DMS153 (cell line): ENCODE measurements around the gene E2F7.
A peak's percentile ranks its signal among the peaks of the same experiment; 100 is the strongest.

Experiments used
- DNase-seq: peaks from one replicate; lab custom pipeline; 2025; lab: John Stamatoyannopoulos, UW

Gene E2F7

DNA sequence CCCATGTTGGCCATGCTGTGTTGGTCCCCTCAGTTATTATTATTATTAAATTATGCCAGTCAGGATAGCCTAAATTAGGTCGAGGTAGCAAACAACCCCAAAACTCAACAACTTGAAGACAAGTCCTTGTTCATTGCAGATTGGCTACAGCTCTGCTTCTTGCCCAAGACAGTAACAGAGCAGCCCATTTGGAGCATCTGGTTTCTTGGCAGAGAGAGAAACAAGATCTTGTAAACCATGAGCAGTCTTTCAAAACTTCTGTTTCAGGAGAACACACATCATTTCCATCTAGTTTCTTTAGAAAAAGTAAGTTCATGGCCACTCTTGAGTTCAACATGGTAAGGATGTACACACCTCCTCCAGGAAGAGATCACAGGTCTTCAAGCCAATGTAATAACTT is 52.3 kb downstream of the E2F7 start:
- DNase-seq, result no peak

DNA sequence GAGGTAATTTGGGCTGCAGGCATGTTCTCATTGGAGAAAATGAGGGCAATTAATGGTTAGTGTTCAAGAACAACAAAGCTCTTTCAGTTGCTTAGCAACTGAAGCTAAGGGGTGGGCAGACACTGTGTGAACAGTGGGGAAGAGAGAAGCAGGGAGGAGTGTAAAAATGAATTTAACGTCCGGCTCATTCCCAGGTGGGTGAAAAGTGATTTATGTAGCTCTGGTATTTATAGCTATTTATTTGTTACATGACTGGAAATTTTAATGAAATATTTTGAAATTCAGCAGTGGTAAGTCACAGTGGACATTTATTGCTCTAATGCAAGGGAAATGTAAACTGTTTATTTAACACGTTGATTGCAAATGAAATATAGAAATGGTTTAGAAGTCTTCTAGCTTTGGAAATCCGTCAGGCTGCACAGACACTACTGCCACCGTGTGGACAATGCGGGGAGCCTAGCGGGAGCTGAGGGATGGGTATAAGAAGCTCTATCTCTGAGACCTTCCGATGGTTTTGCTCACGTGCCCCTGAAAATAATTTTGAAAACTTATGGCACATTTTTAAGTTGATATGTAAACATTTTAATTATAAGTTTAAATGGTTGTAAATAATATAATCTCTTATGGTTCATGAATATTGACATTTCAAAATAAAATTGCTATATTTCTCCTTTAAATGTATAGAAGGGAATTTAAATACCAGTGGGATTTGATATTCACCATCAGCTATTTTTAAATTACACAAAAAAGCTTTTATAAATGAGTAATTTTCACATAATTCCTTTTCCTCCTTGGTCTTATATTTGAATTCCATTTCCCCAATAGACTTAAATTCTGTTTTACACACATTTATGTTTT is 54.4 kb downstream of the E2F7 start:
- peak; percentile 64 for DNase-seq

- DNase-seq, result no peak
These were observed 57.9 kb downstream of the E2F7 start for GRCh38 chr12:77007476-77007875.

GRCh38 chr12:77005611-77006098 is 59.7 kb downstream of the E2F7 start:
- DNase-seq, result no peak

- DNase-seq, result no peak
These were observed 61.5 kb downstream of the E2F7 start for GRCh38 chr12:77003914-77004313.

DNA sequence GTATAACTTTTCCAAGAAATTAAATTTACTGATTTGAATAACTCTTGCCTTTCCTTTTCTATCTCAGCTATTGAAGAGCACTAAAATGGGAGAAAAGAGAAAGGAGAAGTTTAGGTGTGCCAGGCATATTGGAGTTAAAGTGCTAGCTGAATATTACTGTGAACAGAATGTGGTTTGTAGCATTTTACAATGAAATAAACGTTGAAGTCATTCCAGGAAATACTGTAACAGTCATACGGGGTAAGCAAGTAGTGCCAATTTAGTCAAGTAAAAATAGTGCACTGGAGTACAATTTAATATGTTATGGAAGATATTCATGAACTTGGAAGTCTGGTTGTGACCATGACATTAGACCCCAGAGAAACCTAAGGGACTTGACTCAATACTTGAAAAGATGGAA is 62.1 kb downstream of the E2F7 start:
- no peak for DNase-seq

DNA sequence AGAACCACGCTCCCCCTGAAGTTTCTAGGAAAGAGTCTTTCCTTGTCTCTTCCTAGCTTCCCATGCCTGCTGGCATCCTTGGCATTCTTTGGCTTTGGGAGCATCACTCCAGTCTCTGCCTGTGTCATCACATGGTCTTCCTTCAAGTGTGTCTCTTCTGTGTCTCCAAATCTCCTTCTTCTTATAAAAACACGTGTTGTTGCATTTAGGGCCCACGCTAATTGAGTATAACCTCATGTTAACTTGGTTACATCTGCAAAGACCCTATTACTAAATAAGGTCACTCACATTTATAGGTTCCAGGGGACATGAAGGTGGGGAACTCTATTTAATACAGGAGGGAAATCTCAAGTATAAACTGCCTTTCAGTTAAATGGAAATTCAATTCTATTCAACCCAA is 63.0 kb downstream of the E2F7 start:
- DNase-seq, result no peak

GRCh38 chr12:77001276-77001675 is 64.1 kb downstream of the E2F7 start:
- DNase-seq, result peak; percentile 66

GRCh38 chr12:76998908-76999556 is 66.3 kb downstream of the E2F7 start:
- no peak for DNase-seq

DNA sequence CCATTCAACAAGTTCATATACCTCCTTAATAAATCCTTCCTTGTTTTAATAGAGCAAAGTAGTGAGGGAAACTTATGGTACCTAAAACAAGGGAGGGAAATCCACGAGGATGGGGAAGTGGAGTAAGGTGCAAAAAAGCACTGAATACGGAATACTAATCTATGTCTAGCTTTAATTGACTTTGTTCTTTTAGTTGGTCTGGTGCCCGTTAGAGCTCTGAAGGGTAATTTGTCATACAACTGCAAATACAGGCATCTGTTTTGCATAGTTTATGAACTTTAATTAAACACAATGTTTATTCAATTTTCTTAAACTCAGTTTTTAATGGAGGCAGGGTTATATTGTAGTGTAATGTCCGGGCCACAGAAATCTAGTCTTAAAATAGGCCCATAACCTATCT is 67.0 kb downstream of the E2F7 start:
- DNase-seq, result no peak

- no peak for DNase-seq
These were observed 68.2 kb downstream of the E2F7 start for GRCh38 chr12:76997011-76997780.

GRCh38 chr12:76990716-76991115 is 74.7 kb downstream of the E2F7 start:
- no peak for DNase-seq

DNA sequence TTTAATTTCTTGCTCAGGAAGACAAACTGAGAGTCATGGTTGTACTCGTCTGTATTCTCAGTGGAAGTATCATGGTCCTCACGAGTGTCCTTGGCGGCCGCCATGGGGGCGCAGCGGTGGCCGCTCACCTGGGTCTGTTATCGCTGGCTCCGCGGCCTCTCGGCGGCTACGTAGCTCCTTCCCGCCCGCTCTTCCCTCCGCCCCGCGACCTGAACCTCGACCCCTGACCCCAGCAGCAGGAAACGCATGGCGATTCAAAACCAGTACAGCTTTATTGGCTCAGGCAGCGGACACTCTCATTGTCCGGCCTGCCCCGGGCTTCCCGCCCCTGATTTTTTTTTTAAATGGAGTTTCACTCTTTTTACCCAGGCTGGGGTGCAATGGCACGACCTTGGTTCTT is 80.8 kb downstream of the E2F7 start:
- DNase-seq, result no peak

GRCh38 chr12:76983420-76983819 is 81.9 kb downstream of the E2F7 start:
- DNase-seq, result no peak

GRCh38 chr12:76980196-76980595 is 85.2 kb downstream of the E2F7 start:
- DNase-seq, result no peak

GRCh38 chr12:76976777-76977382 is 88.5 kb downstream of the E2F7 start:
- no peak for DNase-seq
